GM23248 (cell line): ENCODE data around the gene UNC93B1. TPM values are rescaled to one million over a fixed set of nuclear protein-coding genes. Genes with fewer than 3 reads are reported as not detected.

ENCODE experiments used
- DNase-seq: peaks from one replicate; pipeline ENCODE4 v3.0.0-alpha.2; 2015
- H2AFZ ChIP-seq: fragments of 200-600 bp; sonication (generic); 2 replicates; pipeline ENCODE4 v1.6.1; 2016; ENCODE audit warnings: antibody characterized with exemption
- H3F3A ChIP-seq: fragments of 200-600 bp; sonication (generic); 2 replicates; pipeline ENCODE4 v1.6.1; 2016; ENCODE audit warnings: mild to moderate bottlenecking, antibody characterized with exemption, mixed run types; ENCODE audit not compliant: insufficient read depth
- H3K27ac ChIP-seq: fragments of 200-600 bp; sonication (generic); 2 replicates; pipeline ENCODE4 v1.5.1; 2016; ENCODE audit warnings: mild to moderate bottlenecking
- H3K27me3 ChIP-seq: fragments of 200-600 bp; sonication (generic); replicated peaks from 2 replicates; pipeline ENCODE4 v1.6.1; 2016; ENCODE audit warnings: mild to moderate bottlenecking; ENCODE audit not compliant: insufficient read depth
- H3K36me3 ChIP-seq: fragments of 200-600 bp; sonication (generic); 2 replicates; pipeline ENCODE4 v1.6.1; 2016; ENCODE audit warnings: low read depth, mild to moderate bottlenecking
- H3K4me1 ChIP-seq: fragments of 200-600 bp; sonication (generic); 2 replicates; pipeline ENCODE4 v1.6.1; 2016; ENCODE audit warnings: mild to moderate bottlenecking; ENCODE audit not compliant: insufficient read depth
- H3K4me2 ChIP-seq: fragments of 200-600 bp; sonication (generic); one replicate; pipeline ENCODE4 v1.6.1; 2016; ENCODE audit warnings: mild to moderate bottlenecking; ENCODE audit not compliant: unreplicated experiment
- H3K4me3 ChIP-seq: fragments of 200-600 bp; sonication (generic); 2 replicates; pipeline ENCODE4 v1.5.1; 2016; ENCODE audit warnings: mild to moderate bottlenecking
- H3K79me2 ChIP-seq: fragments of 200-600 bp; sonication (generic); 2 replicates; pipeline ENCODE4 v1.6.1; 2016; ENCODE audit warnings: mild to moderate bottlenecking; ENCODE audit not compliant: insufficient read depth
- H3K9ac ChIP-seq: fragments of 200-600 bp; sonication (generic); 2 replicates; pipeline ENCODE4 v1.6.1; 2016; ENCODE audit warnings: mild to moderate bottlenecking
- H3K9me2 ChIP-seq: fragments of 200-600 bp; sonication (generic); 2 replicates; pipeline ENCODE4 v1.6.1; 2016; ENCODE audit warnings: mixed run types, mild to moderate bottlenecking, moderate library complexity; ENCODE audit not compliant: insufficient read depth
- H3K9me3 ChIP-seq: fragments of 200-600 bp; sonication (generic); one replicate; pipeline ENCODE4 v1.6.1; 2017; ENCODE audit warnings: low read depth
- H4K20me1 ChIP-seq: fragments of 200-600 bp; sonication (generic); 2 replicates; pipeline ENCODE4 v1.6.0; 2016; ENCODE audit not compliant: insufficient read depth
- EZH2 ChIP-seq: fragments of 200-600 bp; sonication (generic); IDR thresholded peaks from 2 replicates; pipeline ENCODE4 v1.6.1; 2018; ENCODE audit warnings: antibody characterized with exemption, mild to moderate bottlenecking; ENCODE audit not compliant: insufficient read depth, poor library complexity, severe bottlenecking
- EZH2phosphoT487 ChIP-seq: fragments of 200-600 bp; sonication (generic); IDR thresholded peaks from 2 replicates; pipeline ENCODE4 v1.6.1; 2018; ENCODE audit warnings: antibody characterized with exemption, moderate library complexity, mild to moderate bottlenecking, low read depth; ENCODE audit not compliant: insufficient read depth
- WGBS, 2 experiments: methylation state at CpG; one replicate each; pipeline ENCODE4 v1.1.6; 2015 to 2017; ENCODE audit warnings: low lambda C conversion rate in 2 of 2, low coverage in 1 of 2; ENCODE audit errors: missing lambda C conversion rate in 2 of 2; 5-methylcytosine and 5-hydroxymethylcytosine counted together
- in situ Hi-C: fragments of 300-500 bp; cut with MboI; formaldehyde crosslinking; loops from 2 replicates; pipeline ENCODE4 v1.15.0; 2020
- polyA plus RNA-seq: library from polyadenylated mRNA; unstranded; fragments of >200 nt; fragmentation: Nextera tagmentation; extraction: Ambion mirVana; gene quantifications from 2 replicates; pipeline ENCODE4 v1.2.1, GENCODE V29; 2016
- total RNA-seq: library from RNA; depleted of rRNA; stranded (reverse); fragments of >200 nt; shearing (Covaris generic); gene quantifications from 2 replicates; pipeline ENCODE4 v1.2.3, GENCODE V29; 2014

The UNC93B1 gene
- total and polyA plus RNA-seq, 2 experiments from 2014 or later: 20.9 to 41.1 TPM

DNA sequence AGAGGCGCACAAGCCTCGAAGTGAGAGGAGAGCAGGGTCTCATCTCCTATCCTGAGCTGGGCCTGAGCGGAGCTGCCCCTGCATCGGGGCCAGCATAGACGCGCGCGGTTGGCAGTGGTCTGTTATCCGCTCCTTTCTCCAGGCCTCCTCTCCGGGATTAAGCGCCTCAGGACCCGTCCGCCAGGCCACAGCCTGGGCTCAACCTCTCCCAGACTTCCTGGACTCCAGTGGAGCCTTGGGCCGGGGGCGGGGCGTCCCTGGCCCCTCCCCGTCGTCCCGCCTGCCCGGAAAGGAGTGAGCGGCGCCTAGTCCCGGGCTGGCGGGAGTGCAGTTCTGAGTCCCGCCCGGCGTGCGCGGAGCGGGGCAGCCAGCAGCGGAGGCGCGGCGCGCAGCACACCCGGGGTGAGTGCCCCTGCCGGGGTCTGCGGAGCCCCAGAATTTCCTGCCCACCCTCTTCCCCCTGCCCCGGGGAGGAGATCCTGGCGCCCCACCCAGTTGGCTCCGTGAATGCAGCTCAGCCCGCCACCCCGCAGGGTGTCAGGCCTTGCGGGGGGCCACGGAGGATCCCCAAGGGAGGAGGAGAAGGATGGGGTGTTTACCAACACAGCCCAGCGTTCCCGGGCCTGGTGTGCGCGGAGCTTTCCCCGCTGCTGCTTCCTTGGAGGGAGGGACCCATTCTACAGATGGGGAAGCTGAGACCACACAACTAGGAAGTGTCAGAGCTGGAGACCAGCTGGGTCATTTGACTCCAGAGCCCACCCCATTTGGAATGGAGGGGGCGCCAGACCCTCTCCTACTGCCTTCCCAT lies 35.0 kb upstream of the UNC93B1 start, which contains the start of gene TCIRG1:
Gene TCIRG1, plus strand, starts transcription at position 308 of the 808 bp plus-strand sequence. CDS start 2,247 bp downstream, outside the sequence.
- Histone ChIP-seq H3F3A (no peaks in the 10 kb centered on the region), H3K9ac (peak within 1 kb of the TSS; percentile 90), H3K27me3 (no peaks in the 10 kb centered on the region), H3K4me3 (peak within 1 kb of the TSS; percentile 92), H3K4me1 (peaks cover 9% of the 10 kb centered on the region; the same call in 1 of the 2 replicates), H3K4me2 (peak within 1 kb of the TSS; percentile 89), H2AFZ (peak within 1 kb of the TSS; percentile 67), H3K79me2 (peaks cover 55% of the 10 kb centered on the region), H3K36me3 (0 out of 2 replicates have a peak, but pooled peaks cover under 1% of the 10 kb centered on the region), H3K9me3 (no peaks in the 10 kb centered on the region), H3K9me2 (no peaks in the 10 kb centered on the region), H4K20me1 (no peaks in the 10 kb centered on the region), H3K27ac (peak within 1 kb of the TSS; percentile 56)
- in situ Hi-C loops: no loop called here
- TF ChIP-seq EZH2phosphoT487 (no peak), EZH2 (no peak)
- DNase-seq: peak; percentile 88
- 2% methylated on average over 35 to 50 of the region's 51 CpGs for WGBS, 2 experiments

DNA sequence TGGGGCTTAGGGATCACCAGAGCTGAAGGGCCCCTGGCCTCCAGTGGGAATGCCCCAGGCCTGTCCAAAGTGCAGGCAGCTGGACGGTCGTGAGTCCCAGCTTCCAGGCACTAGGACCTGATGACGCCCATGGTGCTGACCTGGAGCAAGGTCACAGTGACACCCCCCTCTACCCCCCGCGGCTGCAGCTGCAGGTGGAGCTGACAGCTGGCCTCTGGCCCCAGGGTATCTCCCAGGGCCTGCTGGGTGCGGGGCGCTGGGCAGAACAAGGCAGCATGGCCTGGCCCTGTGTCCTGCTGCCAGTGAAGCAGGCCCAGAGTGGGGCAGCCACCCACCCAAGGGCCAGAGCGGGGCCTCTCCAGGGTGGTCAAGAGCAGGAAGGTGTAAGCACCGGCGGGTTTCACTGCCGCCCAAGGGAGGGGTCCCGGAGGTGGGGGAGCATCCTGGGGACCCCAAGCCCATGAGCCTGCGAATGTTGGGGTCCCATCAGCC lies 34.4 kb upstream of the UNC93B1 start:
- in situ Hi-C loops: no loop called here
- Histone ChIP-seq H3K4me1 (peaks cover 9% of the 10 kb centered on the region; the same call in 1 of the 2 replicates), H3K36me3 (peaks cover 3% of the 10 kb centered on the region; the same call in 1 of the 2 replicates), H3K9me2 (no peaks in the 10 kb centered on the region), H3K9ac (peak overlapping the region; percentile 90), H4K20me1 (no peaks in the 10 kb centered on the region), H3K27ac (peak overlapping the region; percentile 56), H3K4me2 (peak overlapping the region; percentile 89), H3K4me3 (peak overlapping the region; percentile 92), H3K79me2 (peaks cover 55% of the 10 kb centered on the region), H2AFZ (peak overlapping the region; percentile 67), H3F3A (no peaks in the 10 kb centered on the region), H3K27me3 (no peaks in the 10 kb centered on the region), H3K9me3 (no peaks in the 10 kb centered on the region)
- TF ChIP-seq EZH2phosphoT487: no peak
- TF ChIP-seq EZH2: no peak
- WGBS, 2 experiments: 16 to 19% methylated on average over 13 of the region's 13 CpGs
- no peak for DNase-seq

DNA sequence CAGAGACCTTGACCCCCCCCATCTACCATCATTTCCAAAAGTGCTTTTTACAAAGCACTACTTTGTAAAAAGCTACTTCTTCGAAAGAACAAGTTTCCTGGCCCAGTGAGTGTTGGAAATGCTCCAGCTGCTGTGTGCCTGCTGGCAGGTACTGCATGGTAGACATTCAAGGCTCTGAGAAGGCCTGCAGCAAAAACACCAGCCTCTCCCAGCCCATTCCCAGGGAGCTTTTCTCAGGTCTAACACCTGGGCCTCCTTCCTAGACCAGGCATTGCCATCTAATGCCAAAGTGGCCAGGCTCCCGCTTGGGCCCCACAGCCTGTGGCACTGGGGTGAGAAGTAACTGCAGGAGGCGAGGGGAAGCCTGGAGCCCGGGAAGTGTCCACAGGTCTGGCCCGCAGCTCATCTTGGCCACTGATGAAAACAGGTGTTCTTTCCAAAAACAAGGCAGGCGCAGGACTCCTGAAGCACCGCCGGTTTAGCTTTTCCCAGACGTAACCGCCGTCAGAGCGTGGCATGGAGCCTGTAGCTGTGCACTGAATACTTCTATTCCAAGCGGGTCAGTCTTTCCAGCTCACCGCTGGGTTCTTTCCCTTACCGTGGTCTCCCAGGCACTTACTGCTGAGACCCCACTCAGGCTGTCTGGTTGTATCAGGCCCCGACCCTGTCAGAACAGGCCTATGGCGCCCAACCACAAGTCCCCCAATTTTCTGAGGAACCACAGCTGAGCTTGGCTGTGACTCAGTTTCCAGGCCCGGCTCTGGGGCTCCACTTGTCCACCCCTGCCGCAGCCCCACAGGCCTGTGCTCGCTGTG lies 33.7 kb upstream of the UNC93B1 start:
- TF ChIP-seq EZH2phosphoT487 (no peak), EZH2 (no peak)
- H3K79me2 ChIP-seq: peaks cover 58% of the 10 kb centered on the region
- no peaks in the 10 kb centered on the region for H3K9me2 ChIP-seq
- peak overlapping the region; percentile 90 for H3K9ac ChIP-seq
- in situ Hi-C loops: no loop called here
- peaks cover 9% of the 10 kb centered on the region; the same call in 1 of the 2 replicates for H3K4me1 ChIP-seq
- no peaks in the 10 kb centered on the region for H3K27me3 ChIP-seq
- no peak overlapping the region for H2AFZ ChIP-seq
- peak overlapping the region; percentile 92; the same call in 1 of the 2 replicates for H3K4me3 ChIP-seq
- H3K9me3 ChIP-seq: no peaks in the 10 kb centered on the region
- H4K20me1 ChIP-seq: no peaks in the 10 kb centered on the region
- no peak for DNase-seq
- no peaks in the 10 kb centered on the region for H3F3A ChIP-seq
- 71 to 73% methylated on average over 20 of the region's 20 CpGs for WGBS, 2 experiments
- H3K36me3 ChIP-seq: peaks cover 3% of the 10 kb centered on the region; the same call in 1 of the 2 replicates
- H3K27ac ChIP-seq: 0 out of 2 replicates have a peak overlapping the region, but pooled peaks have one; percentile 56
- H3K4me2 ChIP-seq: peak overlapping the region; percentile 89

DNA sequence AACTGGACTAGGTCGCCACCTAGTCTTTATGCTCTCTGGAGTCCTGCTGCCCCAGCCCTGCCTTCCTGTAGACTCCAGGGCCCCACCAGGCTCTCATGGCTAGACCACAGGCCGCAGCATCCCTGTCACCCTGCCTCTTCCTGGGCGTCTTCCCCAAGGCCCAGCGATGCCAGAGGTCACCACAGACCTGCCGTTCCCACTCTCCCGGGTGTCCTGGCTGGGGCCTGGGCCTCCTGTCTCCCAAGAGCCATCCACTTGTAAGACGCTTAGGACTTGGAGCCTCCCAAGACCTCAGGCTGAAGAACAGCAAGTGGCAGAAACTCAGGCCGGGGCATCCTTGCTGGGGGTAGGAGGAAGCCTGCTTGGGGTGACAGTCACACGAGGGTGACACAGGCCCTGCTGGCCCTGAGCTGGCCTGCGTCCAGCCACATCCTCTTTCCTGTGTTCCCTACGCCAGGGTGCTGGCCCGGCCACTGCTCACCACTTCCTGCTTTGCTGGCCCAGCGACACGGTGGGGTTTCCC lies 32.9 kb upstream of the UNC93B1 start:
- Histone ChIP-seq H3K27ac (no peak overlapping the region), H3K9ac (no peak overlapping the region), H2AFZ (no peak overlapping the region), H3K4me2 (no peak overlapping the region), H3K9me3 (no peaks in the 10 kb centered on the region), H3K36me3 (peaks cover 3% of the 10 kb centered on the region; the same call in 1 of the 2 replicates), H3K9me2 (no peaks in the 10 kb centered on the region), H4K20me1 (no peaks in the 10 kb centered on the region), H3K4me1 (peaks cover 10% of the 10 kb centered on the region; the same call in 1 of the 2 replicates), H3F3A (no peaks in the 10 kb centered on the region), H3K27me3 (no peaks in the 10 kb centered on the region), H3K79me2 (peaks cover 61% of the 10 kb centered on the region), H3K4me3 (no peak overlapping the region)
- 94 to 95% methylated on average over 14 of the region's 14 CpGs for WGBS, 2 experiments
- in situ Hi-C loops: no loop called here
- DNase-seq: no peak
- no peak for TF ChIP-seq EZH2phosphoT487
- TF ChIP-seq EZH2: no peak
